Thymus (tissue), 11 donors: ENCODE results near the gene IGLL1. TPM values are rescaled to one million over a fixed set of nuclear protein-coding genes. Genes with fewer than 3 reads are reported as not detected.
"Not testable (repeated sequence)": the region's sequence is repeated elsewhere in the genome, so short reads cannot be mapped to it uniquely, and the experiment has no call there.

ENCODE experiments used
- DNase-seq, 9 donors: peaks; one replicate each; pipeline ENCODE4 v3.0.0-alpha.2; 2013; ENCODE audit warnings: low spot score in 9 of 9, low read depth in 6 of 9, missing footprints in 1 of 9
- H3K27ac ChIP-seq, 2 donors: one replicate each; pipeline ENCODE4 v1.5.1; 2013; ENCODE audit warnings: control low read depth in 1 of 2, low read depth in 1 of 2, low read length in 1 of 2, mild to moderate bottlenecking in 1 of 2, moderate library complexity in 1 of 2
- H3K27me3 ChIP-seq, 2 donors: one replicate each; pipeline ENCODE4 v1.5.1; 2013; ENCODE audit warnings: low read length in 1 of 2; ENCODE audit not compliant: control insufficient read depth in 2 of 2, insufficient read depth in 1 of 2
- H3K36me3 ChIP-seq, 2 donors: one replicate each; pipeline ENCODE4 v1.5.1; 2013; ENCODE audit warnings: low read length in 1 of 2, mild to moderate bottlenecking in 1 of 2, moderate library complexity in 1 of 2; ENCODE audit not compliant: control insufficient read depth in 2 of 2, insufficient read depth in 2 of 2
- H3K4me1 ChIP-seq, 2 donors: one replicate each; pipeline ENCODE4 v1.5.1; 2013; ENCODE audit warnings: low read length in 2 of 2; ENCODE audit not compliant: control insufficient read depth in 2 of 2, insufficient read depth in 2 of 2
- H3K4me3 ChIP-seq, 2 donors: one replicate each; pipeline ENCODE4 v1.5.1; 2013; ENCODE audit warnings: low read length in 2 of 2, control low read depth in 1 of 2, mild to moderate bottlenecking in 1 of 2
- H3K9me3 ChIP-seq, 2 donors: one replicate each; pipeline ENCODE4 v1.5.1; 2013; ENCODE audit warnings: low read length in 1 of 2, mild to moderate bottlenecking in 1 of 2; ENCODE audit not compliant: control insufficient read depth in 2 of 2, insufficient read depth in 1 of 2
- WGBS: extraction: QIAGEN DNeasy Blood & Tissue Kit; methylation state at CpG from one replicate; pipeline ENCODE4 v1.1.7; 2013; 5-methylcytosine and 5-hydroxymethylcytosine counted together
- polyA plus RNA-seq: library from polyadenylated mRNA; stranded (reverse); fragments of 200-250 nt; gene quantifications from one replicate; pipeline ENCODE4 v1.2.3, GENCODE V29; 2013
- total RNA-seq: library from RNA; stranded (reverse); fragments of 120-200 nt; gene quantifications from one replicate; pipeline ENCODE4 v1.2.4, GENCODE V29; 2013
- donor health status: healthy.

The IGLL1 gene
- total and polyA plus RNA-seq, 2 donors: 3.5 to 78.6 TPM

- H3K27ac ChIP-seq, H3K36me3 ChIP-seq, H3K9me3 ChIP-seq, H3K4me1 ChIP-seq, H3K4me3 ChIP-seq, DNase-seq: not testable (repeated sequence)
- 96% methylated on average over 24 of the region's 24 CpGs for WGBS
- peaks cover 0 to 17% of the 10 kb centered on the region in 2 donors for H3K27me3 ChIP-seq
Observed at GRCh38 chr22:23561025-23561510, 19.0 kb downstream of the IGLL1 start.

GRCh38 chr22:23560215-23560614 lies 19.9 kb downstream of the IGLL1 start:
- H3K4me3 ChIP-seq, H3K4me1 ChIP-seq, H3K27ac ChIP-seq, H3K36me3 ChIP-seq, DNase-seq, H3K9me3 ChIP-seq, H3K27me3 ChIP-seq: not testable (repeated sequence)
- 90% methylated on average over 1 of the region's 1 CpG for WGBS

- no peaks in the 10 kb centered on the region for H3K9me3 ChIP-seq
- whole genome bisulfite sequencing: 97% methylated on average over 4 of the region's 4 CpGs
- no peaks in the 10 kb centered on the region for H3K36me3 ChIP-seq
- no peaks in the 10 kb centered on the region for H3K27me3 ChIP-seq
- H3K4me3 ChIP-seq: no peak overlapping the region
- no peaks in the 10 kb centered on the region for H3K4me1 ChIP-seq
- no peak for DNase-seq
- H3K27ac ChIP-seq: no peak overlapping the region
Observed at GRCh38 chr22:23557467-23557866, 22.6 kb downstream of the IGLL1 start.

- no peak overlapping the region for H3K4me3 ChIP-seq
- H3K36me3 ChIP-seq: no peaks in the 10 kb centered on the region
- WGBS: over 99% methylated on average over 7 of the region's 7 CpGs
- H3K4me1 ChIP-seq: no peaks in the 10 kb centered on the region
- H3K27ac ChIP-seq: no peak overlapping the region
- no peaks in the 10 kb centered on the region for H3K27me3 ChIP-seq
- H3K9me3 ChIP-seq: no peaks in the 10 kb centered on the region
- no peak for DNase-seq
Observed at GRCh38 chr22:23557036-23557435, 23.1 kb downstream of the IGLL1 start.

- H3K27me3 ChIP-seq: no peaks in the 10 kb centered on the region
- DNase-seq: no peak
- H3K27ac ChIP-seq: no peak overlapping the region
- no peaks in the 10 kb centered on the region for H3K9me3 ChIP-seq
- H3K36me3 ChIP-seq: no peaks in the 10 kb centered on the region
- H3K4me1 ChIP-seq: no peaks in the 10 kb centered on the region
- WGBS: 94% methylated on average over 7 of the region's 7 CpGs
- H3K4me3 ChIP-seq: no peak overlapping the region
Observed at GRCh38 chr22:23556026-23556620, 24.0 kb downstream of the IGLL1 start.

- DNase-seq: no peak
- no peaks in the 10 kb centered on the region for H3K27me3 ChIP-seq
- WGBS: 95% methylated on average over 8 of the region's 8 CpGs
Observed at GRCh38 chr22:23555118-23555517, 25.0 kb downstream of the IGLL1 start.

GRCh38 chr22:23553924-23554870 lies 25.9 kb downstream of the IGLL1 start:
- 94% methylated on average over 21 of the region's 21 CpGs for WGBS
- Histone ChIP-seq H3K9me3 (peaks cover 0 to 2% of the 10 kb centered on the region in 2 donors), H3K4me3 (no peak overlapping the region), H3K36me3 (no peaks in the 10 kb centered on the region), H3K4me1 (no peaks in the 10 kb centered on the region), H3K27me3 (no peaks in the 10 kb centered on the region), H3K27ac (no peak overlapping the region)
- no peak for DNase-seq

More at GRCh38 chr22:23555118-23555517, 25.0 kb downstream of the IGLL1 start:
- Histone ChIP-seq H3K4me1 (no peaks in the 10 kb centered on the region), H3K9me3 (no peaks in the 10 kb centered on the region), H3K27ac (no peak overlapping the region), H3K4me3 (no peak overlapping the region), H3K36me3 (no peaks in the 10 kb centered on the region)

- no peaks in the 10 kb centered on the region for H3K4me1 ChIP-seq
- peaks cover 0 to 10% of the 10 kb centered on the region in 2 donors for H3K9me3 ChIP-seq
- H3K36me3 ChIP-seq: no peaks in the 10 kb centered on the region
- WGBS: 93% methylated on average over 5 of the region's 5 CpGs
- no peak for DNase-seq
- H3K4me3 ChIP-seq: no peak overlapping the region
- no peaks in the 10 kb centered on the region for H3K27me3 ChIP-seq
- no peak overlapping the region for H3K27ac ChIP-seq
Observed at GRCh38 chr22:23553438-23553837, 26.7 kb downstream of the IGLL1 start.

GRCh38 chr22:23552573-23552972 lies 27.5 kb downstream of the IGLL1 start:
- Histone ChIP-seq H3K4me1 (no peaks in the 10 kb centered on the region), H3K27me3 (no peaks in the 10 kb centered on the region), H3K4me3 (no peak overlapping the region), H3K9me3 (peaks cover 0 to 17% of the 10 kb centered on the region in 2 donors), H3K36me3 (no peaks in the 10 kb centered on the region), H3K27ac (no peak overlapping the region)
- no peak for DNase-seq
